HG02840 (cell line): ENCODE results near the gene OR8K5.
"Not testable (repeated sequence)": the region's sequence is repeated elsewhere in the genome, so short reads cannot be mapped to it uniquely, and the experiment has no call there.

Experiments used
- ATAC-seq: cut with Tn5 transposase; IDR thresholded peaks from one replicate; pipeline ENCODE4 v1.9.1; 2021; ENCODE audit warnings: mild to moderate bottlenecking, moderate library complexity, moderate number of reproducible peaks; ENCODE audit not compliant: unreplicated experiment, low FRiP score

Gene OR8K5, protein sequence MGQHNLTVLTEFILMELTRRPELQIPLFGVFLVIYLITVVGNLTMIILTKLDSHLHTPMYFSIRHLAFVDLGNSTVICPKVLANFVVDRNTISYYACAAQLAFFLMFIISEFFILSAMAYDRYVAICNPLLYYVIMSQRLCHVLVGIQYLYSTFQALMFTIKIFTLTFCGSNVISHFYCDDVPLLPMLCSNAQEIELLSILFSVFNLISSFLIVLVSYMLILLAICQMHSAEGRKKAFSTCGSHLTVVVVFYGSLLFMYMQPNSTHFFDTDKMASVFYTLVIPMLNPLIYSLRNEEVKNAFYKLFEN

DNA sequence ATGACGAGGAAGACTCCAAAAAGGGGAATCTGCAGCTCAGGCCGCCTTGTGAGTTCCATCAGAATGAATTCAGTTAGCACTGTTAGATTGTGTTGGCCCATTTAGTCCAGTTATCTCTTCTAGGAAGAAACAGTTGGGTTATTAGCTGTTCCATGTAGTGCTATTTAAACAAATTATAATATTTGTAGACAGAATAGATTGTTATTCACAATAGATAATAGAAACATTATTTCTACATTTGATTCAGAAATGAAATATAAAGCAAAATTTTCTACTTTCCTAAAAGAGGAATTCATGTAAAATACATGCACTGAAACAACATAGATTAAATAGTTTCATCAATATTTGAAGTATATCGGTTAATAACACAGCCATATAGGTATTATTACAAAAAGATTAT lies at the start of gene OR8K5:
OR8K5 (minus strand) TSS at position 101 of the 400 bp plus-strand sequence; CDS start at position 101, 0 bp downstream.
- no peak for ATAC-seq

DNA sequence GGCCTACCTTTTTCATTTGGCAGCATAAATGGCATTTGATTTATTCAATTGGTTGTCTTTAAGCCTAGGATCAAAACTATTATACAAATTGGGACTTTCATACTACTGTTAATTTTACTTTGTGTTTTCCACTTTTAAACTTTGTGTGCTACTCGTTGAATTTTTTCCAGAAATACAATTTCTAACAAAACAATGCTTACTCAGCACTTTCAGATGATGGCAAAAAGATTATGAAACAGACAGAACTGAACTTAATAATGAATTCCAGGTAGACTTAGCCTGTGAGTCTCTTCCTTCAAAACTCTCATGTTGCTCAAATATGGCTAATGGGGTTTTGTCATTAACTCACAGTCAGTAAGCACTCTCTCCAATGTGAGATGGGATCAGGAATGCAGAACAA lies 47.7 kb upstream of the OR8K5 start:
- ATAC-seq: no peak

DNA sequence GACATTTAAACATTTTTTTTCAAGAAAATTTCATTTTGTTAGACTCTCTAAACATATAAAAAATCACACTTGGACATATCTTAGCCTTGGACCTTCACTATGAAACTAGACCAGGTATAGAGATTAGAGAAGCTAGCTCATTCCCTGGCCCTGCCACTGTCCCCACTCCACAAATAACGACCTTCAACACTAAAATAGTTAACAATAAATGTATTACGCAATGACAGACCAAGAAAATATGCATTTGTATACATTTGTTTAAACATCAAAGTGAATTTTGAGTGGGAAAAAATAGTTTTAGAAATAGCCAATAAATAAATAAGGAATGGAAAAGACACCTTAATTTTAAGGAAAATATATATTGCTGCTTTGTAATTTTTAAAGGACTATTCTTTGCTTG lies 37.2 kb upstream of the OR8K5 start:
- no peak for ATAC-seq

DNA sequence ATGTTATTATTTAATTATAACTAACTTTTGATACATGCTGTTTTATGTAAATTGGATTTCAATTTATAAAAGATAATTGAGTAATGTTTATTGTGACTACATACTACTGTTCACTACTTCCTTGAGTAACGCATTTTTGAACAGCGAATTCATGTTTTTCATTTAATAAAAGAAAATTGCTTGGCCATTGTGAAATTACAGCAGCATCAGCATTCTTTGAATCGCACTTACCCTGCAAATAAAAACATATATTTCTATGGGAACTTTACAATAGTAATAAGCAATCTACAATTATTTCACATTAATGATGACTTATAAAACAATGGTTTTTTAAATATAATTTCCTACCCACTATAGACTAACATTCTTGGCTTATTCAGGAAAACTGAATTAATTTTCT lies 36.6 kb upstream of the OR8K5 start:
- ATAC-seq: no peak

DNA sequence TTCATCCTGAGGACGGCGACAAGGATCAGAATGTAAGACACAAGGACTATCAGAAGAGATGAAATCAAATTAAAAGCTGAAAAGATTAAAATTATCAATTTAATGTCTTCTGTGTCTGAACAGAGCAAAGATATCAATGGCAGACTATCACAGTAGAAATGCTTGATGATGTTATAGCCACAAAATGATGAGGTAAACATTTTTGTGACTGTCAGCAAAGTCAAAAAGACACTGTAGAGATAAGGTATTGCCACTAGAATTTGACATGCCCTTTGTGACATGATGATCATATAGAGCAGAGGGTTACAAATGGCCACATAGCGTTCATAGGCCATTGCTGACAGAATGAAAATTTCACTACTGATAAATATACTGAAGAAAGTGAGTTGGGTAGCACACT lies 28.5 kb upstream of the OR8K5 start:
- ATAC-seq: no peak

DNA sequence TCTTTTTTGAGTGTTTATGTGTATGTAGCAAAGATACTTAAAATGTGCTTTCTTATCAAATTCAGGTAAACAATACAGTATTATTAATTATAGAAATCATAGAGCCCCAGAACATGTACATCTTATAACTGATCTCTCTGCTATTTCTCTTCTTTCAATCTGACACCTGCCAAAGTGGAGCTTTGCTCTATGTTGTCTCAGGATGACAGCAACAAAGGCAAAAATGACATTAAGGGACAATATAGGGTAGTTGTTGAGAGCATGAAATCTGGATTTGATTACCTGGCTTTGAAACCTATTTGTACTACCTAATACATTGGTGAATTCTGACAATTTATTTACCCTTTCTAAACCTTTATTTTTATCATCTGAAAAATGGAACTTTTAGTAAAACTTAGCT lies 23.3 kb upstream of the OR8K5 start:
- no peak for ATAC-seq

DNA sequence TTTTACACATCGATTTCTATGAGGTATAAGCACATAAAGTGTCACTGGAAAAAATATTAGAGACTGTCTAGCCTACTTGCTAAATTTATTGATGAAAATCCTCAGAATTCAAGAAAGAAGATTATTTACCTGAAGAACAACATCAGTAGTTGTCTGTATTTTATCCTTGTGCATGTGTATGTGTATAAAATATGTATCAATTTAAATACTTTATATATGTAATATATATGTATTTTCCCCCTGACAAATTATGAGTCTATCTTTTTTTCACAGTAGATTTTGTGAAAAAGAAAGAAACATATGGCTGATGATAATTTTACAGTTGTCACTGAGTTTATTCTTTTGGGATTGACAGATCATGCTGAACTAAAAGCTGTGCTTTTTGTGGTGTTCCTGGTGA lies 16.2 kb upstream of the OR8K5 start, which contains the start of gene OR5J2:
OR5J2 (plus strand) TSS at position 301 of the 400 bp plus-strand sequence; CDS start at position 301, 0 bp downstream.
- ATAC-seq: no peak

DNA sequence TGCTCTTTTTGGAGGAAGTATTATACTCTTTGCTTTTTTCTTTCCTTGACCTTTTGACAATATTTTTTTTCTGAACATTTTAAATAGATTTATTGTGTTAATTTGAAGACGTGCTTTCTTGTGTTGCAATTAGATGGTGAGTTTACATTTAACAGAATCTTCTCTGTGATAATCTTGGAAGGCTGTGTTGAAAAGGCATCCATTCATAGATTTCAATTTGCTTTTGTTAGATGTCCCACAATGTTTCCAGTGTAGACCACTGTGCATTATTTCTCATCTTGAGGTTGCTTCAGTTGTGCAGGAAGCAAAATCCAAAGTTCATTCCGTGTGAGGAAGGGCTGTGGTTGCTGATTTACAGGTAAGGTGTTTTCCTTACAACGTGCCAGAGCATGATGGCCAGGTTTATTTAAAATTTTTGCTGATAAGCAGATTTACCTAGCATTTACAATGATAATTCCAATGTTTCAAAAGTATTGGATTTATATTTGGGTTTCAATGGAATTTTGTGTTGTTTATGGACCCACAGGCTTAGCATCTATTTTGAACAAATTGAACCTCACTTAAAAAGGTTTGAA lies 12.2 kb upstream of the OR8K5 start:
- no peak for ATAC-seq

DNA sequence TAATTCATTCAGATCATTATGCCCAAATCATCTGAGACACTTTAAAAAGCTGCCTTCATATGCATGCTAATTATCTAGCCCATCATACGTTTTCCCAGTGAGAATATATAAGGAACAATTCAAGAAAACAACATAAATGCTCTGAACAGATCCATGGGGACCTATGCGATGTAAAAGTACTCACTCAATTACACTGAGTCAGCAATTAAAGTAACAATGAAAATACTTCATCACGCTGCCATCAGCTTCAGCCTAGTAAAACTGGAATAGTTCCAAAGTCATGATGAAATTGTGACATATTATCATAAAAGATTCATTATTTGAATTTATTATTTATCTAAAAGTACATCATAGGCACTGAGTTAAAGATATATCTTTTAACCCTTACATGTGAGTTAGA lies 3.7 kb upstream of the OR8K5 start:
- ATAC-seq: no peak

DNA sequence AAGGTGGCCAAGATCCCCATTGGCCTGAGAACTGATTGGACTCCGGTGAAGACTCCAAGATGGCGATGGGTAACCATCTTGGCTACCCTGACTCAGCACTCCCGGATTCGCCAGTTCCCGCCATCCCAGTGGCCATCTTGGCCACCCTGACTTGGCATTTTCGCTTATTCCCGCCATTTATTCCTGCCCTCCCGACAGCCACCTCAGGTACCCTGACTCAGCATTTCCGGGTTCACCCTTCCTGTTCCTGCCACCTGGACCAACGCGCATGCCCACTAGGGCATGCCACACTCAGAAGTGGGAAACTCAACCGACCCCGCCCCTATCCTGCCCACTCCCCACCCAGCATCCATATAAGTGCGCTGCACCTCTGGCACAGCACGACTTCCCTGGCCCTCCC lies 7.8 kb downstream of the OR8K5 start:
- no peak for ATAC-seq

DNA sequence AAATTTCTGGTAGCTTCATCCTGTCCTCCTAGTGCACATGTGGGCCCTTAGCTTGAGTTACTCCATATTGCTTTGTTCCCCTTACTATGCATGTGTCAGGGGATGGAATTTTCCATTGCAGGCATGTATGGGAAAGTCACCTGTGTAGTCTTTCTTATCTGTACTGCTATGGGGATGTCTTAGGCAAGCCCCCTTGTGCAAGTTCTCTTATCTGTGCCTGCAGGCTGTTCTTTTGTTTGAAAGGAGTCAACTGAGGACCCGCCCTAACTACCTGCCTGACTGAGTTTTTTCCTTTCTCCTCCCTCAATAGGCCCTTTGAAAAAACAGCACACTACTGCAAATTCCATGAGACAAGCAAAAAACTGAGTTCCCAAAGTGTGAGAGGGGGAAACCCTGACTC lies 8.7 kb downstream of the OR8K5 start:
- no peak for ATAC-seq

DNA sequence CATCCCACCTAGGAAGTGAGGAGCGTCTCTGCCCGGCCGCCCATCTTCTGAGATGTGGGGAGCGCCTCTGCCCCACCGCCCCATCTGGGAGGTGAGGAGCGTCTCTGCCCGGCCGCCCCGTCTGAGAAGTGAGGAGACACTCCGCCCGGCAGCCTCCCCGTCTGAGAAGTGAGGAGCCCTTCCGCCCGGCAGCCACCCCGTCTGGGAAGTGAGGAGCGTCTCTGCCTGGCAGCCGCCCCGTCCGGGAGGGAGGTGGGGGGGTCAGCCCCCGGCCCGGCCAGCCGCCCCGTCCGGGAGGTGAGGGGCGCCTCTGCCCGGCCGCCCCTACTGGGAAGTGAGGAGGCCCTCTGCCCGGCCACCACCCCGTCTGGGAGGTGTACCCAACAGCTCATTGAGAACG lies 16.4 kb downstream of the OR8K5 start:
- ATAC-seq: not testable (repeated sequence)

DNA sequence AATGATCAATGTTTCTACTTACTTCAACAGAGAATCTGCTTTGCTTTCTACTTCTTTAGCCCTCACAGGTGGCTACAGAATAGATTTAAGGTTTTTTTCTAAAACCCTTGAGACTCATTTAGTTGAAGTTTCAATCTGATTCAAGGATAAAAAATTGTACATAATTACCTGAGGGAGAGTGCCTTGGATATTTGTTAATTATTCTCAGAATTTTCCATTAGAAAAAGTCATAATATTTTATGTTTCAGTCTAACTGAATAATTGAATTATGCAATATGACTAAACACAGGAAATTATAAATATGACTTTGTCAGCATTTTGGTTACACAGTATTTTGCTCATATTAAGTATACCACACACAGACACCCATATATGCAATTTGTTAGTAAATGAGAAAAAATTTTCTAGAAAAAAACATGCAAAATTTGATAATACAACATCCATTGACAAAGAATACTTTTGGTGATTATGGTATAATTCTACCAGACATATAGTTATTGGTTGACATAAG lies 19.9 kb downstream of the OR8K5 start, which contains the start of gene OR8J3:
OR8J3 (minus strand) TSS at position 51 of the 511 bp plus-strand sequence. CDS start 2,483 bp downstream, outside the sequence.
- ATAC-seq: no peak

DNA sequence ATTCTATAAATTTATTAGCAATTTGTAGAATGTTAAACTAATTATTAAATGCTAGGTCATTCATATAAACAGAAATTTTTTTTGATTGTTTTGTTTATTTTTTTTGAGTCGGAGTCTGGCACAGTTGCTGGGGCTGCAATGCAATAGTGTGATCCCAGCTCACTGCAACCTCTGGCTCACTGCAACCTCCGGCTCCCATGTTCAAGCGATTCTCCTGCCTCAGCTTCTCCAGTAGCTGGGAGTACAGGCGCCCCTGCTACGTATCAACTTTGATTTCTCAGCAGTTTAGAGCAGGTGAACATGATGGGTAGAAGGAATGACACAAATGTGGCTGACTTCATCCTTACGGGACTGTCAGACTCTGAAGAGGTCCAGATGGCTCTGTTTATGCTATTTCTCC lies 38.0 kb downstream of the OR8K5 start, which contains the start of gene OR8H3:
OR8H3 (plus strand) TSS at position 301 of the 400 bp plus-strand sequence; CDS start at position 301, 0 bp downstream.
- no peak for ATAC-seq
